ENCODE data around the gene ZFP36L1.

DNA sequence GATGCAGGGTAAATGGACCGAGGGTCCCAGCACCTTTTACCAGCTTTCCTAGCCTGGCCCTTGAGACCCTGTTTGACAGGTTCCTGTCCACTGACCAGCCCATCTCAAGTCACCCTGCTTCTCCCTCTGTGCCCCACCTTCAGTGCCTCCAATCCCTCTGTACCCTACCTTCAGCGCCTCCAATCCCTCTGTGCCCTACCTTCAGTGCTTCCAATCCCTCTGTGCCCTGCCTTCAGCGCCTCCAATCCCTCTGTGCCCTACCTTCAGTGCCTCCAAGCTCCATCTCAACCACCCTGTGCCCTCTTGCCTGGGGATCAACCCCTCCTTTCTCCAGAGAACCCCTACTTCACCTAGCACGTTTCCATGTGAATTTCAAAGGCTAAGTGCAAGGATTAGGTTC, 54.3 kb downstream of the ZFP36L1 start:
- no peak for TF ChIP-seq POLR2A (IDR thresholded peaks at IDR 0.05; ENCODE audit: low read depth, low read length)
- no peak for TF ChIP-seq TAF1 (IDR thresholded peaks at IDR 0.05; ENCODE audit: low read depth, low read length)
- no peak for TF ChIP-seq POU2F2 (IDR thresholded peaks at IDR 0.05; ENCODE audit: low read depth, low read length)
- no peak for TF ChIP-seq POLR2AphosphoS5 (IDR thresholded peaks at IDR 0.05; ENCODE audit: low read depth, low read length)
